Renal cortical epithelial cell (primary cell): ENCODE data around the gene MYBPC1. TPM values are rescaled to one million over a fixed set of nuclear protein-coding genes. Genes with fewer than 3 reads are reported as not detected.
"Not testable (repeated sequence)": the region's sequence is repeated elsewhere in the genome, so short reads cannot be mapped to it uniquely, and the experiment has no call there.

ENCODE experiments used
- DNase-seq: peaks from one replicate; pipeline ENCODE4 v3.0.0-alpha.2; 2011; ENCODE audit warnings: low read depth
- total RNA-seq: library from RNA; depleted of rRNA; stranded (reverse); fragments of >200 nt; gene quantifications from 2 replicates; pipeline ENCODE4 v1.2.3, GENCODE V29; 2014

The MYBPC1 gene
- total RNA-seq, 1 donor from 2014 or later = not detected

DNA sequence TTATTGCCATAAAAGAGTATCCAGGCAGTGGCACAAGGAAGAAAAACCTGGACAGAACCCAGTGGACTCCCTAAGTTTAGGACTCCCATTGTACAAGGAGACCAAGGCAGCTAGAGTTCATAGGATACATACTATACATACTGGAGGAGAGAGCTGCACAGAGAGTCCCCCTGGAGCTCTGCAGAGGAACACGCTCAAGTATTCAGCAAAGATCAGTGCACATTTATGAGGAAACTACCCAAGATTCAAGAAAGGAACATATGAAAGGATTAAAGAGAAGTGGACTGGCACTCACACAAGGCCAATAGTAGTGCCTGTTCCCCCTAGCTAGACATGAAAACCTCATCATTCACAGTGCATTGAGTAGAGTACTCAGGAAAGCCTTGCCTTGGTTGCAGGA lies 59.7 kb downstream of the MYBPC1 start:
- DNase-seq = no peak

DNA sequence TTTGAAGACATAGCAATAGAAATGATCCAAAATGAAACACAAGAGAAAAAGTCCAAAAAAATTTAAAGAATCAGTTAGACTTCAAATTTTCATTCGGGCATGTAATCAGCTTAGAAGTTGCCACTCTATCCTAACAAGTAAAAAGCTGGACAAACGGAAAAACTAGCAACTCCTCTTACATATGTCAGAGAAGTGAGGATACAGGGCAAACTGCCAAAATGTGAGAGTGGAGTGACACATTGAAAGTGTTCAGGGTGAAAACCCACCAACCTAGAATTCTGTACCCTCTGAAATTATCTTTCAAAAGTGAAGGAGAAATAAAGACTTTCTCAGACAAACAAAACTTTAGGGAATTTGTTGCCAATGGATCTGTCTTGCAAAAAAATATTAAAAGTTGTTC lies 60.6 kb downstream of the MYBPC1 start:
- DNase-seq = no peak

GRCh38 chr12:101660662-101661061 lies 65.9 kb downstream of the MYBPC1 start:
- DNase-seq = peak; percentile 20

DNA sequence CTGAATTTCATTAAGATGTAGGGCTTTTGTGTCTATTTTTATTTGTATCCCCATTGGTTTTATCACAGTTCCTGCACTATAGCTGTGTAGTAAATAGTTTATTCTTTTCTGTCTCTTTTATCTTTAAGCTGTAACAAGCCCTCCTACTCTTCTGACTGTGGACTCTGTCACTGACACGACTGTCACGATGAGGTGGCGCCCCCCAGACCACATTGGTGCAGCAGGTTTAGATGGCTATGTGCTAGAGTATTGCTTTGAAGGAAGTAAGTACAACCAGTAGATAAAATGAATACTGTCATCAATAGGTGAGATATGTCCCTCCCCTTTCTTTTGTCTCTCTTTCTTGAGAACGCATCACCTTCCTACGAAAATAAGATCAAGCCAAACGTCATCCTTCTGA lies 68.5 kb downstream of the MYBPC1 start:
- DNase-seq = no peak

DNA sequence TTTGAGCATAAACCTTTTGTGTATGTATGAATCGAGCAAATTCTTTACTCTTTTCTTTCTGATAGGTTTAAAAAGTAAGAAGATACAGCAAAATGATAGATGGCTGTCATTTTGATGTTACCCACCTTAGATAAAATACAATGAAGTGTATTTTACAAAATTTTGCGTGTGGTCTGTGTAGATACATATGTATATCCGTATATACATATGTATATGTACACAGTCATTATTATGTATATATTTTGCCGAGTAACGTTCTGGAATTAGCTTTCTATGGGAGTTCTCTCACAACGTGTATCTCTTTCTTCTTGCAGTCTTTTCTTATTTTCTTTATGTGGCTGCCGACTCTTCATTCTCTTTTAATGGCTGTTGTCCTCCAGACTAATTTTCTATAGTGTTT lies 70.2 kb downstream of the MYBPC1 start:
- no peak for DNase-seq

- no peak for DNase-seq
Observed at GRCh38 chr12:101666052-101666728, 71.4 kb downstream of the MYBPC1 start.

GRCh38 chr12:101667591-101667990 lies 72.8 kb downstream of the MYBPC1 start:
- DNase-seq = no peak

DNA sequence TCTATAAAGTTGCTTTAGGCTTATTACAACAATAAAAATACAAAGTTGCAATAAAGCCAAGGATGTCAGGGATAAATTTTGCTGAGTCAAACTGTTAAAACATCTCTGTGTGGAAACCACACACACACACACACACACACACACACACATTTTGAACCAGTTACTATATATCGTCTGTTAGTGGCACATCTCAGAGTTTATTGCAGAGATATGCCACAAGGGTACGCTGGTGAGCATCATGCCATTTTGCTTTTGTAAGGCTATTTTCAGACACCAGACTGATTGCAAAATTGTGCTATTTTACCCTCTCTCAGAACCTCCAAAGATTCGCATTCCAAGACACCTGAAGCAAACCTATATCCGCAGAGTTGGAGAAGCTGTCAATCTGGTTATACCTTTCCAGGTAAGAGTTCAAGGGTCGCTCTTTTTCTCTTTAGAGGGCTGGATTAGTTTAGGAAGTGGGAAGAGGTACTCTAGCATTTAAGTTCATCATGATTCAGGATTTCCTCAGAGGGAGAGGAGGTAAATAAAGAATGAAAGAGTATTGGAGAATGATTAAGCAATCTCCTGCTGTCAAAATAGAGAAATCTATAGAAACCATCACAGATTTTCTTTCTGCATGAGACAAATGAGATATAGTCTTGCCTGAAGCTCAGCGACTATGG lies 75.4 kb downstream of the MYBPC1 start:
- peak; percentile 52 for DNase-seq

- peak; percentile 61 for DNase-seq
Observed at GRCh38 chr12:101671157-101671791, 76.5 kb downstream of the MYBPC1 start.

GRCh38 chr12:101671833-101672232 lies 77.1 kb downstream of the MYBPC1 start:
- DNase-seq = no peak

DNA sequence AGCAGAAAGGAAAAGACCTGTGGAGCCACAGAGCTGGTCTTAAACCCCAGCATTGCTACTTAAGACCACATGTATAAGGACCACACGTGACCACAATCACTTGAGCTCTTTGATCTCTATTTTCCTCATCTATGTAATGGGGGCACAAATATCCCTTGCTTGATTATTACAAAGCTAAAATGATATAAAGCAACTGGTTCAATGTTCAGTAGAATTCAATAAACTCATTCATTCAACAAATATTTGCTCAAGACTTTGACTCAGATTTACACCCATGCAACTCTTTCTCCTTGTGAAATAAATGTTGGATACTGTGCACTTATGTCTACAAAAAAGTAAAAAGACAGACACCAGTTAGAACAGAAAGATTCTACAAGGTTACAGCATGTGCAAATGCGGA lies 80.8 kb downstream of the MYBPC1 start:
- DNase-seq = no peak

DNA sequence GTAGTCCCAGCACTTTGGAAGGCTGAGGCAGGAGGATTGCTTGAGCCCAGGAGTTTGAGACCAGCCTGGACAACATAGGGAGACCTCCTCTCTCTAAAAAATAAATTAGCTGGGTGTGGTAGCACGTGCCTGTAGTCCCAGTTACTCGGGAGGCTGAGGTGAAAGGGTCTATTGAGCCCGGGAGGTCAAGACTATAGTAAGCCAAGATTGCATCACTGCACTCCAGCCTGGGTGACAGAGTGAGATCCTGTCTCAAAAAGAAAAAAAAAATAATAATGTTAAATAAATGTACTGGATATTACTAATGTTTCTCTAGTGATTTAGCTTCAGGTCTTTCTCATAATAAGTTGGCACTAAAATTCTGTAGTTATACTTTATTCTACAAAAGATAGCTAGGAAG lies 81.7 kb downstream of the MYBPC1 start:
- DNase-seq = not testable (repeated sequence)

DNA sequence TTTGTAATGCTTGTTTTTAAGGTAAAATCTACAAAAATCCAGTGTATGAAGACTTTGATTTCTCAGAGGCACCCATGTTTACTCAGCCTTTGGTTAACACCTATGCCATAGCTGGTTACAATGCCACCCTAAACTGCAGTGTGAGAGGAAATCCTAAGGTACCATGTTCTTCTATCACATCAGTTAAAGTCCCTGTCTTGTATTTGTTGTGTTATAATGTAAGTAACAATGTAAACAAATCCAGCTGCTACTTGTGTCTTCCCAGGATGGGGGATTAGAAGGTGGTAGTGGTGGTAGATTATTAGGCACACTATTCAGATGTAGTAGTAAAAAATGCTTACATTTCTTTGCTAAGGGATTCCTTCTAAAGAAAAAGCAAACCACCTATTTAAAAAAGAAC lies 83.3 kb downstream of the MYBPC1 start:
- no peak for DNase-seq

GRCh38 chr12:101680240-101680639 lies 85.5 kb downstream of the MYBPC1 start:
- no peak for DNase-seq

DNA sequence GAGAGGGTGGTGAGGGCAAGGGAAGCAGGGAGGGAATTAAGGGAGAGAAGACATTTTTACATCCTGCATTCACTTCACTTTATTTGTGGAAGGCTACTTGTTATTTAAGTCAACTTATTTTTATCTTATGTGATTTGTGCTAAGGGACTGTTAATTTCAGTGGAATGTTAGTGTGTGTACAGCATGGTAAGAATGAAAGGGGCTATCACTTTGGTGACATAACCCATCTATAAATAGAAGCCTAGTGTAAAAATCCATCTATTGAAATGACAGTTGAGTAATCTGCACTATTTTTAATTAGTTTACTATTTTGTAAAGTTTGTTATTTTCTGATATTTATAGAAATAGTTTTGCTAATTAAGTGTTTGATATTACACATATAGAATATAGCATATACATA lies 85.9 kb downstream of the MYBPC1 start:
- no peak for DNase-seq

DNA sequence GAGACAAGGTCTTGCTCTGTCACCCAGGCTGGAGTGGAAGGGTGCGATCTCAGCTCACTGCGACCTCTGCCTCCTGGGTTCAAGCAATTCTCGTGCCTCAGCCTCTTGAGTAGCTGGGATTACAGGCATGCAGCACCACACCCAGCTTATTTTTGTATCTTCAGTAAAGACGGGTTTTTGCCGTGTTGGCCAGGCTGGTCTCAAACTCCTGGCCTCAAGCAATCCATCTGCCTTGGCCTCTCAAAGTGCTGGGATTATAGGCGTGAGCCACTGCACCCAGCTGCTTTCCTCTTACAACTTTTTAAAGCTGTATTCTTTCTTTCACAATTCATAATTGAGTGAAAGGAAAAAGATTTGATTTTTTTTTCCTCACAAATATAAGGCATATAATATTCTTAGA lies 86.9 kb downstream of the MYBPC1 start:
- not testable (repeated sequence) for DNase-seq

DNA sequence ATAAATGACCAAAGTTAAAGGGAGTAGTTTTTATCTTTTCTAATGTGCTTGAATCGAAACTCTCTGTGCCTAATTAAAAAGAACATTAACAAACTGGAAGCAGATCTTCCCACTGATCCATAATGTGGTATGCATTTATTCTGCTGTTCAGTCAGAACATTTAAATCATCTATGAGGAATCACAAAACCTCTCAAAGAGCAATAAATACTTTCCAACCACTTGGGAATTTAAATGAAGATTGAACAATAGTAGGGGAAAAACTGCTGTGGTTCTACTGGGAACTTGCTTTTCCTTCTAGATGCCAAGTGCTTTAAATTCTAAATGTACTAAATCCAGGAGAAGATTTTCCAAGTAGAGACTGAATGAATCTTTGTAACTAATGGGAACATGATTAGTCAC lies 90.3 kb downstream of the MYBPC1 start:
- DNase-seq = peak; percentile 30

DNA sequence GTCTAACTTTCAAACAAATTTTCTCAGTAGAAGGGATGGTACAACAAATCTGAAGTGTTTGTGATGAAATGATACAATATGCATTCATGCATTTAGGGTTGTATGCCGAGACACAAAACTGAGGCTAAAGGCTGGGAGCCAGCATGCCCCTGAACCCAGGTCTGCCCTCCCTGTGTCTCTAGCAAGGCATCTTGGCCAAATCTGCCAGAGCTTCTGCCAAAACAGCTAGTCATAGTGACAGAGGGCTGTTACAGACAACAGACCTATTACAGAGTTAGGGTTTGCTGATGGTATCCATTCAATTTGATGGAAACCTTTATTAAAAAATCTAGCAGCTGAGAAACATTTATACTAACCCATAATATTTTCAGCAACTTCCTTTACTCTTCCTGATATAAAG lies 91.4 kb downstream of the MYBPC1 start:
- no peak for DNase-seq

DNA sequence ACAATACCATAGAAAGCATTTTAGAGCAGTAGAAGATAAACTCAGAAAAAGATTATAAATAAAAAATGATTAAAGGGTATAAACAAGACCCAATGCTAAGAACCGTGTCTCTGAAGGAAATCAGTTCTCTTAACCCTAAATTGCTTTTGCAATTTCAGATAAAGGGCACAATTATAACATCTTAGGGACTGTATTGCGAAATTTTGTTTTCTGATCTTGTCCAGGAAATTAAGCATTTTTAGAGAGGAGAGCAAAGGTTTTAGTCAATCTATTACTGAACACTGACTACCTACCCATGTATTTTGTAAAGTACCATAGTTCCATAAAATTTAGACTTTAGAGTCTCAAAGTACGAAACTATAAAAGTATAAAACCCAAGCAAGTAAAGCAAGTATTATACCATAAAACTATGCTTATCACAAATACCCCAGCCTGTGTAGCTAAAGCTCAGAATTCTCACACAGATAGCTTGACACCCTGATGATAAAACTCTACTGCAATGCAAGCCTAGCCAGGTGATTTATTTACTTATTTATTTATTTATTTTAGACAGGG lies 95.8 kb downstream of the MYBPC1 start:
- no peak for DNase-seq

DNA sequence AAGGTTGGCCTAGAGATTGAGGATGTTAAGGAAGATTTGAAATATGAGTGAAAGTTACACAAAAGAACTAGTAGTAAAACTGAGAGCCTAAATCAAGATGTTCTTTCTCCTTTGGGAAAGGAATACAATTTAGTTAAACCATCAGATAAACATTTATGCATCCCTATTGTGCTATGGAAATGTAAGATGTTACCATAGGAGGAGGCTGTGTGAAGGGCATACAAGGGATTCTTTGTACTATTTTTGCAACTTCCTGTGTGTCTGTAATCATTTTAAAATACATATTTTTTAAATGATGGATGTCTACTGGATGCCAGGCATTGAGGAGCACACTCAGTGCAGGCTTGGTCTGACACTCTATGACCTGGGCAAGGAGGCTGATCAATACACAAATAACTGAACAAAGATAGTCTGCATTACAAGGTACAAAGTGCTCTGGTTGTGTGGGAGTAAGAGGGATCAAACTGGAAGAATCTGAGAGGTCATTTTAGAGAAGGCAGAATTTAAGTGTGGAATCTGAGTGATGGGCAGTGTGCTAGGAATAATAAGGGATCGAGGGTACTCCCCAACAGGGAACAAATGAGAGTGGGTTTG lies 96.8 kb downstream of the MYBPC1 start:
- DNase-seq = no peak

- DNase-seq = no peak
Observed at GRCh38 chr12:101694297-101694848, 99.6 kb downstream of the MYBPC1 start.

DNA sequence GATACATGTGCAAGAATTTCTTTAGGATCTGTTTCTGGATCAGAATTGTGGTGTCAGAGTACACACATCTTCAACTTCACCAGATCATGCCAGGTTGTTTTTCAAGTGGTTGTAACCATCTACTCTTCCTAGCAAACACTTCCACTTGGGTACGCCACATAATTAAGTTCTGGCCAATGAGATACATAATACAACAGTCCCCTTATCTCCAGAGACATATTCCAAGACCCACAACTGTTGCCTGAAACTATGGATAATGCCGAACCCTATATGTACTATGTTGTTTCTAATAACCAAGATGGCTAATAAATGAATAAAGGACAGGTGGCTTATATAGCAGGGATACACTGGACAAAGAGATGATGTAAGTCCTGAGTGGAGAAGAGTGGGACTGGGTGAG lies 100.2 kb downstream of the MYBPC1 start:
- no peak for DNase-seq
